Liver (tissue), 3 donors: ENCODE data around the gene ATXN7L1.

Experiments
- ATF3 ChIP-seq: IDR thresholded peaks from 2 replicates; pipeline ENCODE4 v1.6.1; 2016; ENCODE audit warnings: antibody characterized with exemption
- CTCF ChIP-seq: fragments of 150-350 bp; IDR thresholded peaks from 2 replicates; pipeline ENCODE4 v1.5.1; 2017; ENCODE audit warnings: improper control_type of control experiment, low read depth, low read length; ENCODE audit not compliant: missing input control
- HNF4A ChIP-seq, 2 donors: conservative IDR thresholded peaks; 2 replicates each; pipeline ENCODE4 v1.6.1; 2016; ENCODE audit warnings: antibody characterized with exemption in 2 of 2, mild to moderate bottlenecking in 2 of 2
- HNF4G ChIP-seq: IDR thresholded peaks from 2 replicates; pipeline ENCODE4 v1.6.1; 2016; ENCODE audit warnings: antibody characterized with exemption
- JUND ChIP-seq, 2 donors: IDR thresholded peaks; 2 replicates each; pipeline ENCODE4 v1.6.1; 2016; ENCODE audit warnings: antibody characterized with exemption in 2 of 2
- RAD21 ChIP-seq, 2 donors: IDR thresholded peaks; 2 replicates each; pipeline ENCODE4 v1.6.1; 2016; ENCODE audit warnings: antibody characterized with exemption in 2 of 2, mild to moderate bottlenecking in 2 of 2
- REST ChIP-seq: IDR thresholded peaks from 2 replicates; pipeline ENCODE4 v1.6.1; 2016; ENCODE audit warnings: antibody characterized with exemption, mild to moderate bottlenecking
- RXRA ChIP-seq, 2 donors: IDR thresholded peaks; 2 replicates each; pipeline ENCODE4 v1.6.1; 2017 to 2018; ENCODE audit warnings: antibody characterized with exemption in 2 of 2, mild to moderate bottlenecking in 1 of 2
- SP1 ChIP-seq: IDR thresholded peaks from 2 replicates; pipeline ENCODE4 v1.6.1; 2018; ENCODE audit warnings: antibody characterized with exemption, mild to moderate bottlenecking
- YY1 ChIP-seq: IDR thresholded peaks from 2 replicates; pipeline ENCODE4 v1.6.1; 2016; ENCODE audit warnings: antibody characterized with exemption, mild to moderate bottlenecking
- ZBTB33 ChIP-seq: IDR thresholded peaks from 2 replicates; pipeline ENCODE4 v1.6.1; 2016; ENCODE audit warnings: antibody characterized with exemption
- donor health status: healthy.
- donor health status: healthy.

GRCh38 chr7:105708763-105709080, 167.7 kb downstream of the ATXN7L1 start:
- no peak for TF ChIP-seq SP1
- TF ChIP-seq CTCF: no peak
- no peak for TF ChIP-seq REST
- TF ChIP-seq JUND (IDR thresholded peaks at IDR 0.05): no peak
- no peak for TF ChIP-seq RXRA (IDR thresholded peaks at IDR 0.05)
- TF ChIP-seq ZBTB33: no peak
- TF ChIP-seq HNF4A (conservative IDR thresholded peaks at IDR 0.05): no peak
- no peak for TF ChIP-seq ATF3
- no peak for TF ChIP-seq YY1
- TF ChIP-seq RAD21 (IDR thresholded peaks at IDR 0.05): no peak
- TF ChIP-seq HNF4G: no peak
